Endothelial cell of umbilical vein (primary cell): ENCODE measurements around the gene PDE4B. TPM values are rescaled to one million over a fixed set of nuclear protein-coding genes. Genes with fewer than 3 reads are reported as not detected.

ENCODE experiments used
- BruUV-seq: library from RNA; stranded (reverse); fragments of 400-500 nt; replicated peaks from 2 replicates; lab custom pipeline; 2021; lab: Mats Ljungman, UMichigan
- CTCF ChIA-PET: fragments of 300-600, 350-600 bp; sonication (Branson Sonifier 250); formaldehyde crosslinking; loops from one replicate; lab custom pipeline; 2021; ENCODE audit warnings: antibody characterized with exemption, inconsistent platforms; lab: Charles Lee
- POLR2A ChIA-PET: fragments of 300-600, 350-600 bp; sonication (Branson Sonifier 250); formaldehyde crosslinking; loops from one replicate; lab custom pipeline; 2021; ENCODE audit warnings: antibody characterized with exemption, inconsistent platforms; lab: Charles Lee
- DNase-seq: peaks from one replicate; pipeline ENCODE4 v3.0.0-alpha.2; 2011; ENCODE audit warnings: low read depth, low spot score
- FAIRE-seq: peaks from 2 replicates; lab custom pipeline; 2011; peaks lifted over from hg19 to GRCh38; lab: Jason Lieb, UNC
- H2AFZ ChIP-seq: 2 replicates; pipeline ENCODE4 v1.6.0; 2012; ENCODE audit warnings: low read depth, low read length, control low read depth, inconsistent platforms
- H3K27ac ChIP-seq: 2 replicates; pipeline ENCODE4 v1.5.1; 2011; ENCODE audit warnings: low read depth, mild to moderate bottlenecking, control low read depth, low read length, moderate library complexity; ENCODE audit not compliant: insufficient read depth
- H3K27me3 ChIP-seq, 2 experiments: 2 replicates each; pipeline versions ENCODE4 v1.6.0 to v1.6.1; 2011; ENCODE audit warnings: low read length in 2 of 2, mixed read lengths in 1 of 2; ENCODE audit not compliant: control insufficient read depth in 2 of 2, insufficient read depth in 2 of 2
- H3K36me3 ChIP-seq, 2 experiments: 2 replicates in 1 of 2; 3 replicates in 1 of 2; pipeline ENCODE4 v1.5.1; 2011; ENCODE audit warnings: low read length in 2 of 2, mild to moderate bottlenecking in 1 of 2, moderate library complexity in 1 of 2; ENCODE audit not compliant: control insufficient read depth in 2 of 2, insufficient read depth in 2 of 2; ENCODE audit errors: extremely low read depth in 1 of 2
- H3K4me1 ChIP-seq: 3 replicates; pipeline ENCODE4 v1.5.1; 2011; ENCODE audit warnings: mild to moderate bottlenecking, low read length; ENCODE audit not compliant: control insufficient read depth, insufficient read depth; ENCODE audit errors: extremely low read depth
- H3K4me2 ChIP-seq: 2 replicates; pipeline ENCODE4 v1.6.1; 2011; ENCODE audit warnings: low read length, control low read depth, mixed read lengths; ENCODE audit not compliant: insufficient read depth
- H3K4me3 ChIP-seq, 3 experiments: fragments of 200-600 bp in 1 of 3; sonication (generic), shearing (Covaris generic) in 1 of 3; replicated peaks in 1 of 3; 2 replicates each; pipeline ENCODE4 v1.5.1; 2011 to 2016; ENCODE audit warnings: control low read depth in 3 of 3, low read length in 3 of 3, mild to moderate bottlenecking in 2 of 3, inconsistent platforms in 1 of 3, low read depth in 1 of 3, moderate library complexity in 1 of 3; ENCODE audit not compliant: insufficient read depth in 1 of 3
- H3K79me2 ChIP-seq: 2 replicates; pipeline ENCODE4 v1.6.0; 2012; ENCODE audit warnings: low read length, inconsistent platforms; ENCODE audit not compliant: control insufficient read depth, insufficient read depth
- H3K9ac ChIP-seq: replicated peaks from 2 replicates; pipeline ENCODE3; 2011; ENCODE audit warnings: low read length, control low read depth; ENCODE audit not compliant: insufficient read depth; ENCODE audit errors: extremely low read depth
- H3K9me1 ChIP-seq: replicated peaks from 3 replicates; pipeline ENCODE4 v1.6.0; 2011; ENCODE audit warnings: mild to moderate bottlenecking, low read length; ENCODE audit not compliant: control insufficient read depth, insufficient read depth; ENCODE audit errors: extremely low read depth
- H3K9me3 ChIP-seq: replicated peaks from 2 replicates; pipeline ENCODE4 v1.5.1; 2012; ENCODE audit warnings: low read length, inconsistent platforms; ENCODE audit not compliant: control insufficient read depth, insufficient read depth
- H4K20me1 ChIP-seq: replicated peaks from 2 replicates; pipeline ENCODE3; 2011; ENCODE audit warnings: mild to moderate bottlenecking, low read length; ENCODE audit not compliant: control insufficient read depth, insufficient read depth; ENCODE audit errors: extremely low read depth
- EZH2 ChIP-seq: IDR thresholded peaks from 2 replicates; pipeline ENCODE4 v1.6.1; 2012; ENCODE audit warnings: borderline replicate concordance, low read depth, mild to moderate bottlenecking, moderate library complexity, low read length, inconsistent platforms; ENCODE audit not compliant: severe bottlenecking
- FOS ChIP-seq: IDR thresholded peaks from 2 replicates; pipeline ENCODE4 v1.6.1; 2011; ENCODE audit warnings: mild to moderate bottlenecking, low read length, moderate library complexity, borderline replicate concordance; ENCODE audit not compliant: insufficient read depth
- GATA2 ChIP-seq: IDR thresholded peaks from 2 replicates; pipeline ENCODE4 v1.7.0; 2011; ENCODE audit warnings: low read depth, mild to moderate bottlenecking, moderate library complexity, mixed read lengths, low read length; ENCODE audit not compliant: insufficient read length, insufficient read depth
- JUN ChIP-seq: IDR thresholded peaks from 2 replicates; pipeline ENCODE4 v1.6.1; 2011; ENCODE audit warnings: borderline replicate concordance, low read depth; ENCODE audit not compliant: insufficient read length, insufficient read depth
- MYC ChIP-seq: IDR thresholded peaks from one replicate; pipeline ENCODE4 v1.6.1; 2011; ENCODE audit warnings: mild to moderate bottlenecking, low read depth, low read length
- POLR2A ChIP-seq: IDR thresholded peaks from 2 replicates; pipeline ENCODE4 v1.6.1; 2012; ENCODE audit warnings: low read depth, mild to moderate bottlenecking, control low read depth, low read length
- dilution Hi-C: fragments of 300-500 bp; cut with MboI; formaldehyde crosslinking; loops from one replicate; pipeline ENCODE4 v1.15.0; 2019; ENCODE audit warnings: low sequenced_read_pairs; ENCODE audit not compliant: extremely low pct_ligation_motif_present
- intact Hi-C: fragments of 100-400 bp; cut with micrococcal nuclease; formaldehyde crosslinking; loops from one replicate; pipeline ENCODE4 v1.10.0; 2022
- polyA plus RNA-seq, 4 experiments: library from polyadenylated mRNA; depleted of rRNA in 3 of 4; stranded (reverse) in 3 of 4; unstranded in 1 of 4; fragments of >200 nt; gene quantifications; 2 replicates each; pipeline versions ENCODE4 v1.2.1 to v1.2.3, GENCODE V29; 2011 to 2012; ENCODE audit warnings: missing spikeins in 1 of 4
- total RNA-seq: library from RNA; stranded (reverse); gene quantifications from 2 replicates; pipeline ENCODE4 v1.2.3, GENCODE V29; 2021
- TF ChIP-seq, protein P1 (sequence below): IDR thresholded peaks from 2 replicates; pipeline ENCODE4 v1.6.1; 2011; ENCODE audit not compliant: insufficient read depth, insufficient read length
- TF ChIP-seq, protein P2 (sequence below), 2 donors: IDR thresholded peaks; 1 replicate in 1 of 2; 2 replicates in 1 of 2; pipeline ENCODE4 v1.5.1; 2011; ENCODE audit warnings: low read length in 2 of 2, mild to moderate bottlenecking in 2 of 2, moderate library complexity in 2 of 2, control low read depth in 1 of 2, inconsistent platforms in 1 of 2, low read depth in 1 of 2; ENCODE audit not compliant: insufficient read depth in 1 of 2; ENCODE audit errors: extremely low read depth in 1 of 2

Gene PDE4B
- total and polyA plus RNA-seq, 2 donors (not counting 3 experiments of a cell fraction or from before 2014, with no cell fraction given), result 63.5 to 69.8 TPM

GRCh38 chr1:66383168-66383567 is 590.5 kb downstream of the PDE4B start:
- Histone ChIP-seq H3K4me1 (no peaks in the 10 kb centered on the region), H2AFZ (no peak overlapping the region), H3K9ac (no peak overlapping the region), H4K20me1 (no peaks in the 10 kb centered on the region), H3K27me3 (no peaks in the 10 kb centered on the region), H3K4me2 (no peak overlapping the region), H3K79me2 (no peaks in the 10 kb centered on the region), H3K4me3 (no peak overlapping the region), H3K9me3 (no peaks in the 10 kb centered on the region), H3K27ac (no peak overlapping the region), H3K9me1 (no peaks in the 10 kb centered on the region), H3K36me3 (no peaks in the 10 kb centered on the region)
- no TSS peak for BruUV-seq
- TF ChIP-seq FOS (no peak), EZH2 (no peak), GATA2 (no peak), MYC (no peak), POLR2A (no peak), JUN (no peak)
- TF ChIP-seq, protein P1, sequence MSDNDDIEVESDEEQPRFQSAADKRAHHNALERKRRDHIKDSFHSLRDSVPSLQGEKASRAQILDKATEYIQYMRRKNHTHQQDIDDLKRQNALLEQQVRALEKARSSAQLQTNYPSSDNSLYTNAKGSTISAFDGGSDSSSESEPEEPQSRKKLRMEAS, result no peak
- TF ChIP-seq, protein P2, sequence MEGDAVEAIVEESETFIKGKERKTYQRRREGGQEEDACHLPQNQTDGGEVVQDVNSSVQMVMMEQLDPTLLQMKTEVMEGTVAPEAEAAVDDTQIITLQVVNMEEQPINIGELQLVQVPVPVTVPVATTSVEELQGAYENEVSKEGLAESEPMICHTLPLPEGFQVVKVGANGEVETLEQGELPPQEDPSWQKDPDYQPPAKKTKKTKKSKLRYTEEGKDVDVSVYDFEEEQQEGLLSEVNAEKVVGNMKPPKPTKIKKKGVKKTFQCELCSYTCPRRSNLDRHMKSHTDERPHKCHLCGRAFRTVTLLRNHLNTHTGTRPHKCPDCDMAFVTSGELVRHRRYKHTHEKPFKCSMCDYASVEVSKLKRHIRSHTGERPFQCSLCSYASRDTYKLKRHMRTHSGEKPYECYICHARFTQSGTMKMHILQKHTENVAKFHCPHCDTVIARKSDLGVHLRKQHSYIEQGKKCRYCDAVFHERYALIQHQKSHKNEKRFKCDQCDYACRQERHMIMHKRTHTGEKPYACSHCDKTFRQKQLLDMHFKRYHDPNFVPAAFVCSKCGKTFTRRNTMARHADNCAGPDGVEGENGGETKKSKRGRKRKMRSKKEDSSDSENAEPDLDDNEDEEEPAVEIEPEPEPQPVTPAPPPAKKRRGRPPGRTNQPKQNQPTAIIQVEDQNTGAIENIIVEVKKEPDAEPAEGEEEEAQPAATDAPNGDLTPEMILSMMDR (IDR thresholded peaks at IDR 0.05; ENCODE audit: extremely low read depth in 1 of 2, insufficient read depth in 1 of 2, low read depth in 1 of 2, low read length in 2 of 2), result no peak
- FAIRE-seq (no peak), DNase-seq (no peak)
- POLR2A ChIA-PET, result no interaction called here
- dilution Hi-C loops (no loop called here), intact Hi-C loops (no loop called here)
- CTCF ChIA-PET, result interaction anchor here (1.3 kb wide), 1 partner anchor 63 kb away, joined by 3 read pairs; no protein-coding TSS in a partner anchor
